ENCODE data around the gene KLHL35. TPM values are rescaled to one million over a fixed set of nuclear protein-coding genes. Genes with fewer than 3 reads are reported as not detected.
A peak's percentile ranks its signal among the peaks of the same experiment; 100 is the strongest.

KLHL35 gene
- total and polyA plus RNA-seq, 4 donors: 0.07 to 0.42 (median 0.15) TPM; not detected in 1

DNA sequence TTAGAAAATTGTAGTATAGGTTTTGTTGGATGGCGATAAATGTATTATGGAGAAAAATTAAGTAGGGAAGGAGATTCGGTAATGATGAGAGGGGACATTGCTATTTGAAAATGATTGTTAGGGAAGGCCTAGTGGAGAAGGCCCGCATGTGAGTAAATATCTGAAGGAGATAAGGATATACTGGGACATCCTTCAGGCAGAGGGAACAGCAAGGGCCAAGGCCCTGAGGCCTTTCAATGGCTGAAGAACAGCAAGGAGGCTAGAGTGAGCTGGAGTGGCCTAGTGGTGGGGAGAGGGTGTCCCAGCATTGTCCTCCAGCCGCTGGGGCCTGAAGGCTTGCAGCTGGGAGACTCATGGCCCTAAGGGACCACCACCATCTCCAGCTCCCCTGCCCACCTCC, 58.4 kb downstream of the KLHL35 start:
- no peak for DNase-seq (ENCODE audit: low spot score)
- no peaks in the 10 kb centered on the region for H3K9me3 ChIP-seq (ENCODE audit: control insufficient read depth in 4 of 4, low read length in 3 of 4)
- peaks cover 0 to 14% (median 8%) of the 10 kb centered on the region in 4 donors for H3K4me1 ChIP-seq (ENCODE audit: control insufficient read depth in 4 of 4, insufficient read depth in 4 of 4, low read length in 3 of 4)
- no peak overlapping the region for H3K27ac ChIP-seq (ENCODE audit: low read depth in 1 of 2, low read length in 2 of 2)
- TF ChIP-seq YY1 (IDR thresholded peaks at IDR 0.05) (no peak), RAD21 (IDR thresholded peaks at IDR 0.05) (no peak), CTCF (IDR thresholded peaks at IDR 0.05; ENCODE audit: low read depth, low read length, missing input control) (no peak), NR2F2 (IDR thresholded peaks at IDR 0.05) (no peak)
- TF ChIP-seq, protein P1, sequence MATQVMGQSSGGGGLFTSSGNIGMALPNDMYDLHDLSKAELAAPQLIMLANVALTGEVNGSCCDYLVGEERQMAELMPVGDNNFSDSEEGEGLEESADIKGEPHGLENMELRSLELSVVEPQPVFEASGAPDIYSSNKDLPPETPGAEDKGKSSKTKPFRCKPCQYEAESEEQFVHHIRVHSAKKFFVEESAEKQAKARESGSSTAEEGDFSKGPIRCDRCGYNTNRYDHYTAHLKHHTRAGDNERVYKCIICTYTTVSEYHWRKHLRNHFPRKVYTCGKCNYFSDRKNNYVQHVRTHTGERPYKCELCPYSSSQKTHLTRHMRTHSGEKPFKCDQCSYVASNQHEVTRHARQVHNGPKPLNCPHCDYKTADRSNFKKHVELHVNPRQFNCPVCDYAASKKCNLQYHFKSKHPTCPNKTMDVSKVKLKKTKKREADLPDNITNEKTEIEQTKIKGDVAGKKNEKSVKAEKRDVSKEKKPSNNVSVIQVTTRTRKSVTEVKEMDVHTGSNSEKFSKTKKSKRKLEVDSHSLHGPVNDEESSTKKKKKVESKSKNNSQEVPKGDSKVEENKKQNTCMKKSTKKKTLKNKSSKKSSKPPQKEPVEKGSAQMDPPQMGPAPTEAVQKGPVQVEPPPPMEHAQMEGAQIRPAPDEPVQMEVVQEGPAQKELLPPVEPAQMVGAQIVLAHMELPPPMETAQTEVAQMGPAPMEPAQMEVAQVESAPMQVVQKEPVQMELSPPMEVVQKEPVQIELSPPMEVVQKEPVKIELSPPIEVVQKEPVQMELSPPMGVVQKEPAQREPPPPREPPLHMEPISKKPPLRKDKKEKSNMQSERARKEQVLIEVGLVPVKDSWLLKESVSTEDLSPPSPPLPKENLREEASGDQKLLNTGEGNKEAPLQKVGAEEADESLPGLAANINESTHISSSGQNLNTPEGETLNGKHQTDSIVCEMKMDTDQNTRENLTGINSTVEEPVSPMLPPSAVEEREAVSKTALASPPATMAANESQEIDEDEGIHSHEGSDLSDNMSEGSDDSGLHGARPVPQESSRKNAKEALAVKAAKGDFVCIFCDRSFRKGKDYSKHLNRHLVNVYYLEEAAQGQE (IDR thresholded peaks at IDR 0.05): no peak
- no peaks in the 10 kb centered on the region for H3K27me3 ChIP-seq (ENCODE audit: control insufficient read depth in 4 of 4, insufficient read depth in 4 of 4, low read length in 3 of 4)
- no peak overlapping the region for H3K4me3 ChIP-seq (ENCODE audit: low read depth in 1 of 3, low read length in 3 of 3)
- H3K9ac ChIP-seq (ENCODE audit: low read depth in 1 of 2, low read length in 2 of 2): no peak overlapping the region
- H3K36me3 ChIP-seq (ENCODE audit: control insufficient read depth in 4 of 4, insufficient read depth in 3 of 4, low read depth in 1 of 4, low read length in 3 of 4): no peaks in the 10 kb centered on the region
- WGBS: 95% methylated on average over 4 of the region's 4 CpGs

- H3K9ac ChIP-seq (ENCODE audit: low read depth in 1 of 2, low read length in 2 of 2): no peak overlapping the region
- 92% methylated on average over 8 of the region's 8 CpGs for WGBS
- no peak for DNase-seq (ENCODE audit: low spot score)
- no peaks in the 10 kb centered on the region for H3K9me3 ChIP-seq (ENCODE audit: control insufficient read depth in 4 of 4, low read length in 3 of 4)
- no peak overlapping the region for H3K27ac ChIP-seq (ENCODE audit: low read depth in 1 of 2, low read length in 2 of 2)
- TF ChIP-seq RAD21 (IDR thresholded peaks at IDR 0.05): no peak
- TF ChIP-seq, protein P2, sequence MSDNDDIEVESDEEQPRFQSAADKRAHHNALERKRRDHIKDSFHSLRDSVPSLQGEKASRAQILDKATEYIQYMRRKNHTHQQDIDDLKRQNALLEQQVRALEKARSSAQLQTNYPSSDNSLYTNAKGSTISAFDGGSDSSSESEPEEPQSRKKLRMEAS (IDR thresholded peaks at IDR 0.05): no peak
- no peak for TF ChIP-seq RXRA (IDR thresholded peaks at IDR 0.05)
- no peak for TF ChIP-seq FOXA2 (IDR thresholded peaks at IDR 0.05)
- no peak for TF ChIP-seq YY1 (IDR thresholded peaks at IDR 0.05)
- no peak for TF ChIP-seq TAF1 (conservative IDR thresholded peaks at IDR 0.05)
- TF ChIP-seq SP1 (IDR thresholded peaks at IDR 0.05): no peak
- no peak for TF ChIP-seq FOXA1 (IDR thresholded peaks at IDR 0.05)
- no peaks in the 10 kb centered on the region for H3K27me3 ChIP-seq (ENCODE audit: control insufficient read depth in 4 of 4, insufficient read depth in 4 of 4, low read length in 3 of 4)
- H3K36me3 ChIP-seq (ENCODE audit: control insufficient read depth in 4 of 4, insufficient read depth in 3 of 4, low read depth in 1 of 4, low read length in 3 of 4): no peaks in the 10 kb centered on the region
- peaks cover 0 to 11% (median 8%) of the 10 kb centered on the region in 4 donors for H3K4me1 ChIP-seq (ENCODE audit: control insufficient read depth in 4 of 4, insufficient read depth in 4 of 4, low read length in 3 of 4)
- no peak overlapping the region for H3K4me3 ChIP-seq (ENCODE audit: low read depth in 1 of 3, low read length in 3 of 3)
Observed at GRCh38 chr11:75373201-75373600, 59.8 kb downstream of the KLHL35 start.

Small RNAs within 50 kb of the gene (small RNA-seq; reads per million reads assigned to genes)
- gene SNORD15A: not detected
- 197 reads per million, percentile 98 among the genes with 10 or more reads in this experiment for gene SNORD15B

Other genes starting within 250 kb of the KLHL35 start
- not detected for gene TPBGL, start 192.4 kb downstream of the KLHL35 start, total RNA-seq
- gene TPBGL, start 192.4 kb downstream of the KLHL35 start, polyA plus RNA-seq: under 1 TPM in 1 of 2 donors, not detected in 1; 0.05 TPM
- gene ARRB1, start 81.5 kb downstream of the KLHL35 start, total RNA-seq: 10 to 100 TPM; 19.3 to 21.2 TPM
- gene ARRB1, start 81.5 kb downstream of the KLHL35 start, polyA plus RNA-seq: 1 to 10 TPM; 3.3 to 5.7 TPM
- gene RPS3, start 33.7 kb downstream of the KLHL35 start, total RNA-seq: 1,000 to 10,000 TPM in 1 of 2 donors, 100 to 1,000 TPM in 1; 289 to 1,115 TPM
- gene RPS3, start 33.7 kb downstream of the KLHL35 start, polyA plus RNA-seq: 100 to 1,000 TPM; 365 to 620 TPM
- gene GDPD5, start 92.7 kb upstream of the KLHL35 start, total RNA-seq: 10 to 100 TPM in 1 of 2 donors, 1 to 10 TPM in 1; 4.8 to 22.8 TPM
- 1 to 10 TPM; 3.0 to 3.7 TPM for gene GDPD5, start 92.7 kb upstream of the KLHL35 start, polyA plus RNA-seq
- gene SERPINH1, start 129.1 kb upstream of the KLHL35 start, total RNA-seq: 100 to 1,000 TPM in 1 of 2 donors, 10 to 100 TPM in 1; 95.3 to 118 TPM
- 10 to 100 TPM in 1 of 2 donors, 1 to 10 TPM in 1; 5.0 to 42.1 TPM for gene SERPINH1, start 129.1 kb upstream of the KLHL35 start, polyA plus RNA-seq
- under 1 TPM; 0.23 to 0.25 TPM for gene MAP6, start 235.8 kb upstream of the KLHL35 start, total RNA-seq
- gene MAP6, start 235.8 kb upstream of the KLHL35 start, polyA plus RNA-seq: under 1 TPM; 0.22 to 0.36 TPM

All from liver (tissue), 10 donors.